H1 (cell line): Measurements from ENCODE around the gene ST3GAL2. TPM values are rescaled to one million over a fixed set of nuclear protein-coding genes. Genes with fewer than 3 reads are reported as not detected.

ENCODE experiments used
- CTCF ChIA-PET: fragments of 300-600 bp; sonication (Branson Sonifier 250); formaldehyde crosslinking; loops from one replicate; lab custom pipeline; 2021; ENCODE audit not compliant: partially characterized antibody; lab: Charles Lee
- POLR2A ChIA-PET: fragments of 300-600 bp; sonication (Branson Sonifier 250); formaldehyde crosslinking; loops from one replicate; lab custom pipeline; 2021; ENCODE audit warnings: inconsistent platforms; ENCODE audit not compliant: partially characterized antibody; lab: Charles Lee
- DNase-seq, 2 experiments: peaks; one replicate each; pipeline versions ENCODE4 v3.0.0 to v3.0.0-alpha.2; 2010 to 2022; ENCODE audit warnings: low spot score in 2 of 2, low read depth in 1 of 2, mixed read lengths in 1 of 2
- FAIRE-seq: peaks from 2 replicates; lab custom pipeline; 2011; peaks lifted over from hg19 to GRCh38; lab: Jason Lieb, UNC
- H2AFZ ChIP-seq: 2 replicates; pipeline ENCODE4 v1.8.1; 2012; ENCODE audit warnings: low read length, inconsistent platforms
- H2AK5ac ChIP-seq: 2 replicates; pipeline ENCODE4 v1.6.1; 2013; ENCODE audit warnings: low read depth, low read length
- H2BK120ac ChIP-seq: replicated peaks from 2 replicates; pipeline ENCODE3; 2013; ENCODE audit warnings: low read depth, low read length, inconsistent platforms
- H2BK12ac ChIP-seq: 2 replicates; pipeline ENCODE4 v1.6.1; 2013; ENCODE audit warnings: low read depth, low read length
- H2BK15ac ChIP-seq: 2 replicates; pipeline ENCODE4 v1.6.1; 2013; ENCODE audit warnings: low read length
- H2BK20ac ChIP-seq: 2 replicates; pipeline ENCODE4 v1.6.1; 2013; ENCODE audit warnings: low read length
- H2BK5ac ChIP-seq: 2 replicates; pipeline ENCODE4 v1.6.1; 2013; ENCODE audit warnings: low read depth, low read length
- H3K14ac ChIP-seq: 2 replicates; pipeline ENCODE4 v1.6.1; 2013; ENCODE audit warnings: inconsistent platforms; ENCODE audit not compliant: insufficient read length
- H3K18ac ChIP-seq: 2 replicates; pipeline ENCODE4 v1.6.1; 2013; ENCODE audit warnings: low read length; ENCODE audit errors: extremely low read depth
- H3K23ac ChIP-seq: 2 replicates; pipeline ENCODE4 v1.6.1; 2013; ENCODE audit warnings: inconsistent platforms; ENCODE audit not compliant: insufficient read length
- H3K23me2 ChIP-seq: 2 replicates; pipeline ENCODE4 v1.6.1; 2013; ENCODE audit warnings: low read depth, low read length
- H3K27ac ChIP-seq: 2 replicates; pipeline ENCODE4 v1.6.1; 2011; ENCODE audit warnings: low read depth, low read length, inconsistent platforms
- H3K27me3 ChIP-seq, 4 experiments: replicated peaks in 1 of 4; 1 replicate in 1 of 4; 2 replicates in 3 of 4; pipeline versions ENCODE4 v1.6.1 to v1.8.1; 2011 to 2013; ENCODE audit warnings: low read length in 3 of 4, mild to moderate bottlenecking in 3 of 4, inconsistent platforms in 2 of 4, mixed read lengths in 2 of 4, moderate library complexity in 1 of 4; ENCODE audit not compliant: control insufficient read depth in 3 of 4, insufficient read depth in 3 of 4; ENCODE audit errors: extremely low read depth in 1 of 4
- H3K36me3 ChIP-seq, 4 experiments: 2 replicates each; pipeline versions ENCODE4 v1.6.1 to v1.8.1; 2011 to 2013; ENCODE audit warnings: mild to moderate bottlenecking in 4 of 4, low read length in 3 of 4, moderate library complexity in 2 of 4, control low read depth in 1 of 4, inconsistent platforms in 1 of 4; ENCODE audit not compliant: insufficient read depth in 4 of 4, control insufficient read depth in 2 of 4
- H3K4ac ChIP-seq: replicated peaks from 2 replicates; pipeline ENCODE3; 2013; ENCODE audit warnings: low read length, low read depth, mixed read lengths, inconsistent platforms; ENCODE audit not compliant: insufficient read length
- H3K4me1 ChIP-seq, 4 experiments: replicated peaks in 1 of 4; 1 replicate in 1 of 4; 2 replicates in 3 of 4; pipeline versions ENCODE4 v1.6.1 to v1.8.1; 2011 to 2013; ENCODE audit warnings: low read length in 3 of 4, inconsistent platforms in 2 of 4, mixed read lengths in 1 of 4; ENCODE audit not compliant: insufficient read depth in 4 of 4, control insufficient read depth in 3 of 4
- H3K4me2 ChIP-seq, 2 experiments: 2 replicates each; pipeline versions ENCODE4 v1.6.1 to v1.8.1; 2011 to 2013; ENCODE audit warnings: low read depth in 2 of 2, low read length in 2 of 2, control low read depth in 1 of 2, inconsistent platforms in 1 of 2, mild to moderate bottlenecking in 1 of 2; ENCODE audit not compliant: insufficient read depth in 1 of 2
- H3K4me3 ChIP-seq, 4 experiments: fragments of 200-600, 300-600 bp in 1 of 4; sonication (generic), shearing (Covaris generic), sonication (Bioruptor Twin) in 1 of 4; 2 replicates each; pipeline versions ENCODE4 v1.5.1 to v1.8.1; 2011 to 2016; ENCODE audit warnings: low read length in 4 of 4, low read depth in 3 of 4, control low read depth in 2 of 4, inconsistent platforms in 2 of 4, mild to moderate bottlenecking in 2 of 4, mixed read lengths in 1 of 4, moderate library complexity in 1 of 4; ENCODE audit not compliant: insufficient read depth in 2 of 4; ENCODE audit errors: extremely low read depth in 1 of 4
- H3K56ac ChIP-seq: replicated peaks from 2 replicates; pipeline ENCODE3; 2013; ENCODE audit warnings: low read depth, mild to moderate bottlenecking, mixed read lengths, low read length, inconsistent platforms; ENCODE audit not compliant: insufficient read length
- H3K79me1 ChIP-seq: 2 replicates; pipeline ENCODE4 v1.6.1; 2013; ENCODE audit warnings: low read depth, low read length, control low read depth
- H3K79me2 ChIP-seq, 2 experiments: 2 replicates each; pipeline versions ENCODE4 v1.6.1 to v1.8.1; 2012 to 2013; ENCODE audit warnings: low read length in 2 of 2, mild to moderate bottlenecking in 2 of 2, inconsistent platforms in 1 of 2; ENCODE audit not compliant: insufficient read depth in 2 of 2, control insufficient read depth in 1 of 2
- H3K9ac ChIP-seq, 4 experiments: replicated peaks in 1 of 4; 1 replicate in 1 of 4; 2 replicates in 3 of 4; pipeline versions ENCODE4 v1.6.1 to v1.8.1; 2011 to 2013; ENCODE audit warnings: low read depth in 3 of 4, low read length in 3 of 4, control low read depth in 2 of 4, mild to moderate bottlenecking in 2 of 4, moderate library complexity in 2 of 4, inconsistent platforms in 1 of 4; ENCODE audit errors: extremely low read depth in 1 of 4
- H3K9me3 ChIP-seq, 2 experiments: 2 replicates each; pipeline versions ENCODE4 v1.6.1 to v1.8.1; 2012 to 2013; ENCODE audit warnings: mild to moderate bottlenecking in 2 of 2, moderate library complexity in 2 of 2, control low read depth in 1 of 2, inconsistent platforms in 1 of 2, low read depth in 1 of 2, low read length in 1 of 2, mixed read lengths in 1 of 2; ENCODE audit not compliant: insufficient read depth in 2 of 2
- H4K20me1 ChIP-seq, 2 experiments: replicated peaks in 1 of 2; 2 replicates each; pipeline versions ENCODE3 to v1.8.1; 2011 to 2013; ENCODE audit warnings: inconsistent platforms in 2 of 2, low read length in 2 of 2, mild to moderate bottlenecking in 1 of 2; ENCODE audit not compliant: insufficient read depth in 2 of 2, control insufficient read depth in 1 of 2
- H4K5ac ChIP-seq: 2 replicates; pipeline ENCODE4 v1.6.1; 2013; ENCODE audit warnings: low read length, low read depth, mixed read lengths, inconsistent platforms; ENCODE audit not compliant: insufficient read length
- H4K8ac ChIP-seq: 2 replicates; pipeline ENCODE4 v1.8.0; 2013; ENCODE audit warnings: mild to moderate bottlenecking, moderate library complexity, low read length, inconsistent platforms; ENCODE audit not compliant: insufficient read depth; ENCODE audit errors: extremely low read depth
- H4K91ac ChIP-seq: replicated peaks from 2 replicates; pipeline ENCODE3; 2013; ENCODE audit warnings: low read length, mixed read lengths, inconsistent platforms; ENCODE audit not compliant: insufficient read length
- RNF2 ChIP-seq: fragments of 200-900, 300-1000 bp; sonication (generic); IDR thresholded peaks from 2 replicates; pipeline ENCODE4 v1.7.1; 2016; ENCODE audit warnings: borderline replicate concordance, low read depth, mild to moderate bottlenecking, antibody characterized with exemption, low read length; ENCODE audit not compliant: poor library complexity, severe bottlenecking; ENCODE audit errors: missing control alignments
- TAF1 ChIP-seq: IDR thresholded peaks from 2 replicates; pipeline ENCODE4 v1.6.1; 2011; ENCODE audit warnings: mild to moderate bottlenecking, low read depth, low read length
- WGBS, 2 experiments: shearing (Covaris generic) in 1 of 2; methylation state at CpG; one replicate each; pipeline versions ENCODE4 v1.1.6 to v1.1.7; 2013 to 2015; ENCODE audit warnings: low lambda C conversion rate in 2 of 2, mixed read lengths in 2 of 2, inconsistent platforms in 1 of 2, low coverage in 1 of 2, missing lambda C conversion rate in 1 of 2; ENCODE audit not compliant: insufficient replicate concordance in 2 of 2, insufficient coverage in 1 of 2, insufficient read length in 1 of 2; ENCODE audit errors: extremely low coverage in 1 of 2, missing lambda C conversion rate in 1 of 2; 5-methylcytosine and 5-hydroxymethylcytosine counted together
- polyA plus RNA-seq, 7 experiments: library from polyadenylated mRNA; depleted of rRNA in 3 of 7; stranded (reverse) in 5 of 7; unstranded in 2 of 7; fragments of >200 nt in 5 of 7; fragments of 200-250 nt in 2 of 7; gene quantifications; 1 replicate in 5 of 7; 2 replicates in 1 of 7; 4 replicates in 1 of 7; pipeline versions ENCODE4 v1.2.1 to v1.2.3, GENCODE V29; 2011 to 2013; ENCODE audit warnings: missing spikeins in 2 of 7, mixed read lengths in 2 of 7
- total RNA-seq: library from RNA; stranded (reverse); fragmentation: NEBNext Ultra II Directional; extraction: Animal tissue kit (Norgen Biotek cat#: 25700); gene quantifications from 2 replicates; pipeline ENCODE4 v1.2.1, GENCODE V29; 2021

The ST3GAL2 gene
- total and polyA plus RNA-seq, 2 of the 8 experiments (the other 6 are each of a cell fraction or from before 2014, with no cell fraction given): 14.4 to 39.7 TPM

- Histone ChIP-seq H4K8ac (peak overlapping the region; percentile 0; the same call in 1 of the 2 replicates), H2BK20ac (no peak overlapping the region), H3K27ac (no peak overlapping the region), H3K36me3 (peaks cover 3 to 28% (median 10%) of the 10 kb centered on the region in 4 experiments; a peak in 5 of 8 replicates), H3K14ac (no peak overlapping the region), H3K23me2 (peaks cover 2% of the 10 kb centered on the region; the same call in 1 of the 2 replicates), H2BK15ac (no peak overlapping the region), H4K91ac (no peak overlapping the region), H3K27me3 (no peaks in the 10 kb centered on the region), H3K79me2 (no peaks in the 10 kb centered on the region), H3K9ac (no peak overlapping the region), H3K79me1 (no peaks in the 10 kb centered on the region), H3K4ac (no peak overlapping the region), H2AFZ (no peak overlapping the region), H3K56ac (no peak overlapping the region), H2BK120ac (no peak overlapping the region), H3K23ac (no peak overlapping the region), H2BK5ac (no peak overlapping the region), H3K4me3 (no peak overlapping the region), H4K5ac (no peak overlapping the region), H3K4me2 (no peak overlapping the region), H3K4me1 (peaks cover 0 to 4% (median under 1%) of the 10 kb centered on the region in 4 experiments; a peak in 2 of 7 replicates), H2AK5ac (no peak overlapping the region), H3K9me3 (no peaks in the 10 kb centered on the region), H2BK12ac (no peak overlapping the region), H4K20me1 (peaks cover 0 to 2% of the 10 kb centered on the region in 2 experiments), H3K18ac (no peak overlapping the region)
- TF ChIP-seq RNF2 (no peak), TAF1 (no peak)
- ChIA-PET POLR2A (interaction anchor here (0.7 to 2.2 kb wide), 6 partner anchors 9 to 109 kb away, joined by 3 to 8 read pairs (median 5); no protein-coding TSS in a partner anchor), CTCF (interaction anchor here (1.2 to 3.2 kb wide), 4 partner anchors 13 to 103 kb away, joined by 3 to 17 read pairs (median 4); no protein-coding TSS in a partner anchor)
- DNase-seq (no peak), FAIRE-seq (no peak)
- 81% methylated on average over 5 of the region's 5 CpGs; no CpG with 5 or more reads in 1 of the 2 experiments for WGBS, 2 experiments
Measured at GRCh38 chr16:70483426-70483825, 44.5 kb upstream of the ST3GAL2 start.
